ENCODE data around the gene MAMDC4. TPM values are rescaled to one million over a fixed set of nuclear protein-coding genes. Genes with fewer than 3 reads are reported as not detected.

The MAMDC4 gene
- polyA plus RNA-seq, 1 donor: 772 TPM

DNA sequence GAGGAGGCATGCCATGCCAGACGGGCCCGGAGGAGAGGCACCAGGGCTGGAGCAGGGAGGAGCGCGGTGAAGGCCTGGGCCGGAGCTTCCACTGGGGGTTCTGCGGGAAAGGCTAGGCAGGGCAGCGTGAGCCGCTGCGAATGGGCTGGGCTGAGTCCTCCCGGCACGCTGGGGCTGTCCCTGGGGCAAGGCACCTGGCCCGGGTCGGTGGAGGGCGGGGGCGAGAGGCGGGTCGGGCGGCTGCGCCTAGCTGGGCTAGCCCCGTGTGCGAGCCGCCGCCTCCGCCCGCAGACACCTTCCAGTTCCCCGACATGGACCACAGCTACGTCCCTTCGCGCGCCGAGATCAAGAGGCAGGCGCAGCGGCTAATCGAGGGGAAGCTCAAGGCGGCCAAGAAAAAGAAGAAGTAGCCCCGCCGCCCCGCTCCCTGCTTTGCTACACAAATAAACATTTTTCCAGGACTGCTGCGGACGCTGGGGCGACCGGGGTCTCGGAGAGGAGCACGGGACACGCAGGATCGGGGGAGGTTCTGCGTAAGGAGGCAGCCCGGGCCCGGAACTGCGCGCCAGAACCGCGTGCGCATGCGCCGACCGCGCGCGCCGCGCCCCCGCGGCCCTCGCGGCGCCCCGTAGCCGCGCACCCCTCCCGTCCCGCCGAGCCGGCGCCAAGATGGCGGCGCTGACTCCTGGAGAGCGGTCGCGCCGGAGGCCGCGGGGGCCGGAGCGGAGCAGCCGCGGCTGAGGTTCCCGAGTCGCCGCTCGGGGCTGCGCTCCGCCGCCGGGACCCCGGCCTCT, 44.7 kb upstream of the MAMDC4 start, which contains the start of gene RABL6:
RABL6 (plus strand) TSS at position 668 of the 794 bp plus-strand sequence. CDS start 249 bp downstream, outside the sequence.
- H3K27ac ChIP-seq (ENCODE audit: low read length): peak within 1 kb of the TSS; percentile 83
- H3K9me3 ChIP-seq (ENCODE audit: control insufficient read depth, low read depth, low read length): peaks cover 2% of the 10 kb centered on the region
- peak; percentile 77 to 88 for DNase-seq
- WGBS (ENCODE audit: insufficient coverage, low lambda C conversion rate): no CpG with 5 or more reads among the region's 96 CpGs
- H3K36me3 ChIP-seq (ENCODE audit: control insufficient read depth, insufficient read depth, low read length): peaks cover 30% of the 10 kb centered on the region
- H3K4me1 ChIP-seq (ENCODE audit: control insufficient read depth, insufficient read depth, low read length): peaks cover 27% of the 10 kb centered on the region
- no peaks in the 10 kb centered on the region for H3K27me3 ChIP-seq (ENCODE audit: control insufficient read depth, insufficient read depth, low read length)
- H3K4me3 ChIP-seq (ENCODE audit: low read length): peak within 1 kb of the TSS; percentile 79

DNA sequence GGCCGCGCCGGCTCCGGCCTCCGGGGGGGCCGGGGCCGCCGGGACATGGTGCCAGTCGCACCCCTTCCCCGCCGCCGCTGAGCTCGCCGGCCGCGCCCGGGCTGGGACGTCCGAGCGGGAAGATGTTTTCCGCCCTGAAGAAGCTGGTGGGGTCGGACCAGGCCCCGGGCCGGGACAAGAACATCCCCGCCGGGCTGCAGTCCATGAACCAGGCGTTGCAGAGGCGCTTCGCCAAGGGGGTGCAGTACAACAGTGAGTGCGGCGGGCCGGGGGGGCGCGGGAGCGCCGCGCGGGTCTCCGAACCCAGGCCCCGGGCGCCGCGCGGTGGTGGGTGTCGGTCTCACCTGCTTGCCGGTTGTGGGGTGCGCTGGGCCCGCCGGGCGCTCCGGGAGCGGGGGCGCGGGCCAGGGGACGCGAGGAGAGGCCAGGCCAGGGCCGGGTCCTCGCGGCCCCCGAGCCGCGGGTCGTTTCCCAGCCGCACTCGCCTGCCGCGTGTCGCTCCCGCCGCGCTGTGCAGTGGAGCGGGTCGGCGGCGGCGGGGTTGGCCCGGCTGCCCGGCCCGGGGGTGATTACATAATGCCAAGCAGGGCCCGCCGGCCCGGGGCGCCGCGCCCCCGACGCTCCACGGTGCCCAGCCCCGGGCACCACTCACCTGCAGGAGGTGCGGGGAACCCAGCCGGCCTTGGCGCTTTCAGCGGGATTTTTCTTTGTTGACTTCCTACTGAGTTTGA, 43.9 kb upstream of the MAMDC4 start:
- peak in 1 of 2 donors; percentile 46 for DNase-seq
- H3K27me3 ChIP-seq (ENCODE audit: control insufficient read depth, insufficient read depth, low read length): no peaks in the 10 kb centered on the region
- H3K9me3 ChIP-seq (ENCODE audit: control insufficient read depth, low read depth, low read length): peaks cover 2% of the 10 kb centered on the region
- H3K4me3 ChIP-seq (ENCODE audit: low read length): peak overlapping the region; percentile 76
- peaks cover 38% of the 10 kb centered on the region for H3K36me3 ChIP-seq (ENCODE audit: control insufficient read depth, insufficient read depth, low read length)
- WGBS (ENCODE audit: insufficient coverage, low lambda C conversion rate): no CpG with 5 or more reads among the region's 93 CpGs
- H3K27ac ChIP-seq (ENCODE audit: low read length): peak overlapping the region; percentile 83
- peaks cover 27% of the 10 kb centered on the region for H3K4me1 ChIP-seq (ENCODE audit: control insufficient read depth, insufficient read depth, low read length)

DNA sequence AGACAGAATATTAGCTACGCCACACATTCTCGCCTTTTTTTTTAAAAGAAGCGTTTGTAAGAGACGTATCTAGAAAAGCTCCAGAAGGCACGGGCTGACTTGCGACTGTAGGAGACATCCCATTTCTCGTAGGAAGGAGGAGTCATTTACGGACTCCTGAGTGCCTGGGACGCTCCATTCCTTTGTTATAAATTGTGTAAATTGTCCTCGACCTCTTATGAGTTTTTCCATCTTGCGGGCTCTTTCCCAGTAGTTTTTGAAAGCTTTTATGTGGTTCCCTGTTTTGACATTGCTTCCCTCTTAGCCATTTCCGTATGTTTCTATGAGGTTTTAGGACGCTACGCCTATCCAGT, 43.4 kb upstream of the MAMDC4 start:
- Histone ChIP-seq H3K27me3 (ENCODE audit: control insufficient read depth, insufficient read depth, low read length) (no peaks in the 10 kb centered on the region), H3K36me3 (ENCODE audit: control insufficient read depth, insufficient read depth, low read length) (peaks cover 40% of the 10 kb centered on the region), H3K4me1 (ENCODE audit: control insufficient read depth, insufficient read depth, low read length) (peaks cover 27% of the 10 kb centered on the region), H3K9me3 (ENCODE audit: control insufficient read depth, low read depth, low read length) (peaks cover 2% of the 10 kb centered on the region), H3K27ac (ENCODE audit: low read length) (peak overlapping the region; percentile 83), H3K4me3 (ENCODE audit: low read length) (peak overlapping the region; percentile 50)
- no peak for DNase-seq
- 0% methylated on average over 1 of the region's 14 CpGs for WGBS (ENCODE audit: insufficient coverage, low lambda C conversion rate)

DNA sequence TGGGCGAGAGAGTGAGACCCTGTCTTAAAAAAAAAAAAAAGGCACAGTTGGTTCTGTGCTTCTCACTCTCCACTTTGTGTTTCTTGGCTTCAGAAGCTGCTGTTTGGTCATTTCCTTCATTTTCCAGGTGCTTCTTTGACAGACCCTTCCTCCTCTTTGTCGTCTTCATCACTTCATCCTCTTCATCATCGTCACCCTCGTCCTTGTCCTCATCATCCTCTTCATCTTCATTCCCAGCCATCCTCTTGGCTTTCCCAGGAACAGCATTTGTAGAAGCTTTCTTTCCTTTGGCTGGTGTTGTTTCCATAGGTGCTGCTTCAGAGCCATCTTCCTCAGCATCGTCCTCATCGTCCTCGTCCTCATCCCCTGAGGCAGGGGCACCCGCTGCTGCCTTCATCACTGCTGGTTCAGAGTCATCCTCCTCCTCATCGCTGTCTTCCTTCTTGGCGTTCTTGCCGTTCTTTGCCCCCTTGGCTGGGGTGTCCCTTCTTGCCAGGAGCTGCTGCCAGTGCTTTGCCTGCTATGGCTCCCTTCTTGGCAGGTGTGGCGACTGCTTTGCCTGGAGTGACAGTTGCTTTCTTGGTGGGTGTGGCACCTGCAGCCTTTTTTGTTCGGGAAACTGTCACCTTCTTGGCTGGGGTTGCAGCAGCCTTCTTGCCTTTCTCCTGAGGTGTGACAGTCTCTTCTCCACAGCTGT, 37.3 kb upstream of the MAMDC4 start:
- H3K36me3 ChIP-seq (ENCODE audit: control insufficient read depth, insufficient read depth, low read length): peaks cover 43% of the 10 kb centered on the region
- WGBS (ENCODE audit: insufficient coverage, low lambda C conversion rate): 97% methylated on average over 5 of the region's 13 CpGs

DNA sequence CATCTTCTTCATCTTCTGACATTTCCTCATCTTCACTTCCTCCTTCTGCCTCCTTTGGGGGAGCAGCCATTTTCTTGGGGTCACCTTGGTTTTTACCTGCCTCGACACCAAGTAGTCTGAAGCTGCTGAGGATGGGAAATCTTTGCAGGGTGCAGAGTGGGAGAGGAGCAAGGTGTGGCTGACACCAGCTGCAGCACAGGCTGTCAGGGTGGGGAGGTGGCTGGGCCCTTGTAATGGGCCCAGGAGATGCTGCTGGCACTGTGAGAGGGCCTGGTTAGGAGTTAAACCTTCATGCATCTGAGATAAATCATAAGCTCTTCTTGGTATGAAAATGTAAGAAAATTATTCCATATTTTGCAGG, 36.7 kb upstream of the MAMDC4 start:
- WGBS (ENCODE audit: insufficient coverage, low lambda C conversion rate): no CpG with 5 or more reads among the region's 1 CpG
- Histone ChIP-seq H3K36me3 (ENCODE audit: control insufficient read depth, insufficient read depth, low read length) (peaks cover 40% of the 10 kb centered on the region), H3K9me3 (ENCODE audit: control insufficient read depth, low read depth, low read length) (no peaks in the 10 kb centered on the region), H3K4me3 (ENCODE audit: low read length) (no peak overlapping the region), H3K4me1 (ENCODE audit: control insufficient read depth, insufficient read depth, low read length) (peaks cover 6% of the 10 kb centered on the region), H3K27me3 (ENCODE audit: control insufficient read depth, insufficient read depth, low read length) (no peaks in the 10 kb centered on the region), H3K27ac (ENCODE audit: low read length) (no peak overlapping the region)
- DNase-seq: no peak

More for the DNA sequence above, 37.3 kb upstream of the MAMDC4 start:
- H3K9me3 ChIP-seq (ENCODE audit: control insufficient read depth, low read depth, low read length): no peaks in the 10 kb centered on the region
- no peak for DNase-seq
- H3K4me3 ChIP-seq (ENCODE audit: low read length): no peak overlapping the region
- no peaks in the 10 kb centered on the region for H3K27me3 ChIP-seq (ENCODE audit: control insufficient read depth, insufficient read depth, low read length)
- peaks cover 10% of the 10 kb centered on the region for H3K4me1 ChIP-seq (ENCODE audit: control insufficient read depth, insufficient read depth, low read length)
- no peak overlapping the region for H3K27ac ChIP-seq (ENCODE audit: low read length)

DNA sequence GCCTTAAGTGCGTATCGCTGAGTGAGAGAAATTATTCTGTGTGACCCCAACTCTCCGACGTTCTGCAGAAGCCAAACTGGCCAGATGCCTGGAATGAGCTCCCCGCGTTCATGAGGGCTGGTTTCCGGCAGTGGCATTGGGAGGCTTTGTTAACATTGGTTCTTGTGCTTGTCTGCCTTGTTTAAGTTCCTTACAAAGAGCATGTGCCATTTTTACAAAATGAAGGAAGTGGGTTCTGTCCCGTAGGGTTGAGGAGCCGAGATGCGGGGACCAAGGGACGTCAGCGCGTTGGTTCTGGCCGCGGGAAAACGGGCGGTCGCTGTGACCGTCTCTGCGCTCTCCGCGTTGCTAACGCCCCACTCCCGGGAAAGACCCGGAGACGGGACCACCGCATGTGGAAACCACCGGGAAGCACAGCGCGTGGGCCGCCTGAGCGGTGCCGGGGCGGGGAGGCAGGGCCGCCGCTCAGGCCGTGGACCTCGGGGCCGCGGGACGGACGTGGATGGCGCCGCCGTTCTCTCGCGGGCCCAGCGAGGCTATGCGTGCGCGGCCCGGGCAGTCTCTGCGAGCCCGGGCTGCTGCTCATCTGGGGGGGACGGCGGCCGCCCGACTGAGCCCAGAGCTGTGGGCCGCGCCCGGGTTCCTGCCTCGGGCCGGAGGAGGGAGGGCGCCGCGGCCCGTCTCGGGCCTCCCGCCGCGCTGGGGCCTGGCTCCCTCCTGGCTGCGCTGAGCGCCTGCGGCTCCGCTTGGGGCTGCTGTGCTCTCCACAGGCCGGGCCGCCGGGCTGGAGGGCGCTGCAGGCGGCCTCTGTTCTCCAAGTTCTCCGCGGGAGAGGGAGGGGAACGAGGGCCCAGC, 30.9 kb upstream of the MAMDC4 start:
- Histone ChIP-seq H3K27me3 (ENCODE audit: control insufficient read depth, insufficient read depth, low read length) (no peaks in the 10 kb centered on the region), H3K27ac (ENCODE audit: low read length) (no peak overlapping the region), H3K4me3 (ENCODE audit: low read length) (no peak overlapping the region), H3K4me1 (ENCODE audit: control insufficient read depth, insufficient read depth, low read length) (no peaks in the 10 kb centered on the region), H3K36me3 (ENCODE audit: control insufficient read depth, insufficient read depth, low read length) (peaks cover 42% of the 10 kb centered on the region), H3K9me3 (ENCODE audit: control insufficient read depth, low read depth, low read length) (no peaks in the 10 kb centered on the region)
- WGBS (ENCODE audit: insufficient coverage, low lambda C conversion rate): no CpG with 5 or more reads among the region's 83 CpGs
- no peak for DNase-seq

DNA sequence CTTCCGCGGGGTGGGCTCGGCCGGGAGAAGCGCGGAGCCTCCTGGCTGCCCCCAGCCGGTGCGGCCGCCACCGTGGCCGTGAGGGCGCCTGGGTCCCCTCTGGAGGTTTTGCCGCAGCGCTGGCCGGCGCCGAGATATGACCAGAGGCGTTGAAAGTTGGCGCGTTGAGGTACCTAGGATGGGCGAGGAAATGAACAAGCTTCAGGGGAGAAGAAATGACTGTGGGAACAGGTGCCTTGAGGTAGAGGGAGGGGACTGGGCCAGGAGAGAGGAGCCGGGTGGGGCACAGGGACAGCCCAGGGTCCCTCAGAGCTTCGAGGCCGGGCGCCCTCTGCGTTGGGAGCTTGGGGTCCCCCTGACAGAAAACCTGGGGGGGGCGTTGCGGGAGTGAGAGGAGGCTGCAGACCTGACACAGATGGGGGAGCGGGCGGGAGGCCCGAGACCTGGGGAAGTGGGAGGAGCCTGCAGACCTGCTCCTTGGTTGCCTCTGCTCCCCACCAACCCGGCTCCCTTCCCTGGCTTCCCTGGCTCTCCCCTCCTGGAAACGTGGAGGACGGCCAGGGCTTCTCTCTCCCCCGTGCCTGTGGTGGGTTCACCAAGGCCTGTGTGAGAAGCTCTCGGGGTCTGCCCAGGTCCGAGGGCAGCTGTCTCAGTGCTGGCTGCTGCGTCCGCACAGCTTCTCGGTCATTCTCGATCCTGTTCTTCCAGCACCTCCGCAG, 30.2 kb upstream of the MAMDC4 start:
- no peaks in the 10 kb centered on the region for H3K27me3 ChIP-seq (ENCODE audit: control insufficient read depth, insufficient read depth, low read length)
- no peak for DNase-seq
- H3K4me1 ChIP-seq (ENCODE audit: control insufficient read depth, insufficient read depth, low read length): no peaks in the 10 kb centered on the region
- H3K27ac ChIP-seq (ENCODE audit: low read length): no peak overlapping the region
- WGBS (ENCODE audit: insufficient coverage, low lambda C conversion rate): 75% methylated on average over 9 of the region's 42 CpGs
- H3K36me3 ChIP-seq (ENCODE audit: control insufficient read depth, insufficient read depth, low read length): peaks cover 50% of the 10 kb centered on the region
- H3K9me3 ChIP-seq (ENCODE audit: control insufficient read depth, low read depth, low read length): no peaks in the 10 kb centered on the region
- H3K4me3 ChIP-seq (ENCODE audit: low read length): no peak overlapping the region

DNA sequence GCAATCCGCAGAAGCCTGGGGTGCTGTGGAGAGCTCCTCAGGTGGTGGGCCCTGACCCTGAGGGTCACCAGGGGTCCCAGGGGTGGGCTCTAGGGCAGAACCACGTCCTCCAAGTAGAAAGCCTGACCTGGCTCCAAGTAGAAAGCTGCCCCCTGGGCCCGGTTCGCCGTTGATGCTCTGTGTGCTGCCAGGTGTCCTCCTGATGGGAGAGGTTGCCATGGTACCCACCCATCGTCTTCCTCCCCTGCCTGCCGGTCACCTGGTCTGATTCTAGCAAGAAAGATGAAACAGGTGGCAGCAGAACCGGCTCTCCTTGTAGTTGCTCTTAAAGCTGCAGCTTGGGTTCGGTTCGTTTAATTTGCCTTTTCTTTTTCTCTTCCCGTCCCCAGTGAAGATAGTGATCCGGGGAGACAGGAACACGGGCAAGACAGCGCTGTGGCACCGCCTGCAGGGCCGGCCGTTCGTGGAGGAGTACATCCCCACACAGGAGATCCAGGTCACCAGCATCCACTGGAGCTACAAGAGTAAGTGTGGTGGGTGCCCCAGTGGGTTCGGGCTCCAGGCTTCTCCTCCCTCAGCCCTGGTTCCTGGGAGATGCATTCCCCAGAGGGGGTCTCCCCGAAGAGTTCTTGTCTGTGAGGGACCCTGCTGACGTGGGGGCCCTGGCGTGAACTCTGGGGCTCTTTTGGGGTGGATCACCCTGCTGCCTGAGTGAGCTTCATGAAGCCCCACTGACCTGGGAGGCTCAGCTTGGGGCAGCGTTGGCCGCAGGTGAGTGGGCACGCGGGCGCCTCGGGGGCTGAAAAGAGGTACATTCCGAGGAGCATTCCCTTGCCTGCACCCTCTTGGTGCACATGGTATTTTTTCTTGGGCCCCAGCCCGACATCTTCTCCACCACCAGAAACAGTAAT, 28.8 kb upstream of the MAMDC4 start:
- WGBS (ENCODE audit: insufficient coverage, low lambda C conversion rate): no CpG with 5 or more reads among the region's 30 CpGs
- Histone ChIP-seq H3K27me3 (ENCODE audit: control insufficient read depth, insufficient read depth, low read length) (no peaks in the 10 kb centered on the region), H3K4me1 (ENCODE audit: control insufficient read depth, insufficient read depth, low read length) (no peaks in the 10 kb centered on the region), H3K27ac (ENCODE audit: low read length) (no peak overlapping the region), H3K9me3 (ENCODE audit: control insufficient read depth, low read depth, low read length) (no peaks in the 10 kb centered on the region), H3K36me3 (ENCODE audit: control insufficient read depth, insufficient read depth, low read length) (peaks cover 57% of the 10 kb centered on the region), H3K4me3 (ENCODE audit: low read length) (no peak overlapping the region)
- DNase-seq: no peak
